Melanocyte of skin (primary cell): ENCODE data around the gene FOXO4. TPM values are rescaled to one million over a fixed set of nuclear protein-coding genes. Genes with fewer than 3 reads are reported as not detected.

Source experiments
- small RNA-seq, 2 donors: library from RNA; depleted of rRNA; stranded (forward); fragments of <200 nt; gene quantifications; one replicate each; pipeline ENCODE3, GENCODE V24; 2012
- total RNA-seq, 2 donors: library from RNA; depleted of rRNA; stranded (reverse); fragments of >200 nt; gene quantifications; 2 replicates each; pipeline ENCODE4 v1.2.3, GENCODE V29; 2012

The FOXO4 gene
- total RNA-seq = 1 to 10 TPM; 5.3 to 7.9 TPM

GRCh38 chrX:71095555-71095980 lies at the start of gene FOXO4:
Gene FOXO4 (plus strand): TSS chrX:71095851. CDS start chrX:71096529, 678 bp downstream.

GRCh38 chrX:71068044-71068918 lies 27.4 kb upstream of the FOXO4 start, which contains the start of gene SNX12:
Gene SNX12 (minus strand): TSS chrX:71068334. CDS start chrX:71068306, 28 bp downstream.

GRCh38 chrX:71106427-71106826 lies 10.8 kb downstream of the FOXO4 start, which contains the start of gene CXorf65:
Gene CXorf65 (minus strand): TSS chrX:71106740. CDS start chrX:71106556, 184 bp downstream.

GRCh38 chrX:71111141-71111843 lies 15.6 kb downstream of the FOXO4 start, which contains the start of gene IL2RG:
Gene IL2RG (minus strand): TSS chrX:71111577. CDS start chrX:71111539, 38 bp downstream.

GRCh38 chrX:71118032-71118984 lies 22.7 kb downstream of the FOXO4 start, which contains the start of gene MED12:
Gene MED12 (plus strand): TSS chrX:71118596. CDS start chrX:71118755, 159 bp downstream.

GRCh38 chrX:71144651-71145050 lies 49.0 kb downstream of the FOXO4 start, which contains the start of gene NLGN3:
Gene NLGN3 (plus strand): TSS chrX:71144841. CDS start chrX:71147750, 2,909 bp downstream.

Small RNAs within 50 kb of the gene (small RNA-seq; reads per million reads assigned to genes)
- gene CXorf65 = 0.26 to 0.35 reads per million in 2 donors

Other genes starting within 250 kb of the FOXO4 start
- gene TEX11, start 187.1 kb upstream of the FOXO4 start, total RNA-seq = under 1 TPM in 1 of 2 donors, not detected in 1; under 0.01 TPM
- gene SLC7A3, start 164.8 kb upstream of the FOXO4 start, total RNA-seq = not detected
- 10 to 100 TPM; 60.9 to 65.6 TPM for gene SNX12, start 27.5 kb upstream of the FOXO4 start, total RNA-seq
- not detected for gene CXorf65, start 10.9 kb downstream of the FOXO4 start, total RNA-seq
- not detected for gene IL2RG, start 15.7 kb downstream of the FOXO4 start, total RNA-seq
- 10 to 100 TPM; 26.2 to 29.6 TPM for gene MED12, start 22.7 kb downstream of the FOXO4 start, total RNA-seq
- gene NLGN3, start 49.0 kb downstream of the FOXO4 start, total RNA-seq = under 1 TPM; 0.33 to 0.34 TPM
- gene GJB1, start 127.4 kb downstream of the FOXO4 start, total RNA-seq = 10 to 100 TPM in 1 of 2 donors, 1 to 10 TPM in 1; 5.2 to 34.3 TPM
- gene ZMYM3, start 158.3 kb downstream of the FOXO4 start, total RNA-seq = 10 to 100 TPM; 20.6 to 21.3 TPM
- 100 to 1,000 TPM; 281 to 437 TPM for gene NONO, start 187.8 kb downstream of the FOXO4 start, total RNA-seq
- 1 to 10 TPM in 1 of 2 donors, under 1 TPM in 1; 0.69 to 2.3 TPM for gene ITGB1BP2, start 205.9 kb downstream of the FOXO4 start, total RNA-seq